GM18870 (cell line): ENCODE results near the gene OR2T35.

Source experiments
- ATAC-seq: cut with Tn5 transposase; IDR thresholded peaks from one replicate; pipeline ENCODE4 v1.9.1; 2021; ENCODE audit warnings: moderate library complexity; ENCODE audit not compliant: unreplicated experiment

OR2T35 gene

GRCh38 chr1:248627971-248628844 lies 16.9 kb downstream of the OR2T35 start:
- peak; percentile 86 for ATAC-seq

- no peak for ATAC-seq
Observed at GRCh38 chr1:248625971-248626370, 19.1 kb downstream of the OR2T35 start.

DNA sequence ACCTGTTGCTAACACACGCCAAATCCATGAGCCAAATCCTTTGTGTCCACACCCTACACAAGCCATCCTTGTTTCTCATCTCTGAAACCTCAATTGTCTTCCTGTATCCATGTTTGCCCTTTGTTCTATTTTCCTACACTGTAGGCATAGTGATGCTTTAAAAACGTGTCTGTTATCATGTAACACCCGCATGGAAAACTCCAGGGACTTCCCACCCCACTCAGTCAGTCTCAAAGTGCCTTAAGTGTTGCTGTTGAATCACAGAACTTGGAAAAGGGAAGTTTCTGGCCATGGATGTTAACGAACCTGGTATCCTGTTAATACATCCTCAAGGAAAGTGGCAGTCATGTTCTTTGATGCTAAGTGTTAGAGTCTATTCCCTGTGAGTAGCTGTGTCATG lies 19.9 kb downstream of the OR2T35 start:
- ATAC-seq: no peak

- peak; percentile 96 for ATAC-seq
Observed at GRCh38 chr1:248622570-248623001, 22.5 kb downstream of the OR2T35 start.

DNA sequence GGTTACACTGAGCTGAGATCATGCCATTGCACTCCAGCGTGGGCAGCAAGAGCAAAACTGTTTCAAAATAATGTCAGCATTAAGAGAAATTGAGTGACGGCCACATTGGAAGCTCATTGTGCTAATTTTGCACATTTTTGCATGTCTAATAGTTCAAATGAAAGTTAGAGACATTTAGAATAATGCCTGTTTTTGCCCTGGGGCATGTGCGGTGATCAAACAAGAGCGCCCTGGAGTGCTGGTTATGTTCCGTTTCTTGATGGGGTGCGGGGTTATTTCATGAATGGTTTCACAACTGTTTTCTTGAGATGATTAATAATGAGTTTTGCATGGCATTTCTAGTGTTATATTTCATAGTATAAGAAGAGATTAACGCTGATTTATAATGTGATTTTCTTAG lies 23.3 kb downstream of the OR2T35 start:
- no peak for ATAC-seq

DNA sequence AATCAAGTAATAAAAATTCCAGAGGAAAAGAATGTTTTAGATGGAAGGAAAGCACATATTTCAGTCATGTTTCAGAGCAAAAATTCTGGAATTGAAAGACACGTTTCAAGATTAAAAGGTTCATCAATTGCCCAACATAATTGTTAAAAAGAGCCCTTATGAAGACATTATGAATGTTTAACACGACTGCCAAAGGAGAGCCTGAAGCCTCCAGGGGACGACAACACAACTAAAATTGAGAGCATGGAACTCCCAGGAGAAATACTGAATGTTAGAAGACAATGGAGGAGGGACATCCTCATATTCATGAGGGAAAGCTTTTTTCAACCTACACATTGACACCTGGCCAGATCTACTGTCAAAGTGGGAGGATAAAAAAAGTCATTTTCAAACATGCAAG lies 26.2 kb downstream of the OR2T35 start:
- no peak for ATAC-seq

- no peak for ATAC-seq
Observed at GRCh38 chr1:248618119-248618518, 27.0 kb downstream of the OR2T35 start.

- ATAC-seq: peak; percentile 74
Observed at GRCh38 chr1:248613742-248614141, 31.3 kb downstream of the OR2T35 start.

DNA sequence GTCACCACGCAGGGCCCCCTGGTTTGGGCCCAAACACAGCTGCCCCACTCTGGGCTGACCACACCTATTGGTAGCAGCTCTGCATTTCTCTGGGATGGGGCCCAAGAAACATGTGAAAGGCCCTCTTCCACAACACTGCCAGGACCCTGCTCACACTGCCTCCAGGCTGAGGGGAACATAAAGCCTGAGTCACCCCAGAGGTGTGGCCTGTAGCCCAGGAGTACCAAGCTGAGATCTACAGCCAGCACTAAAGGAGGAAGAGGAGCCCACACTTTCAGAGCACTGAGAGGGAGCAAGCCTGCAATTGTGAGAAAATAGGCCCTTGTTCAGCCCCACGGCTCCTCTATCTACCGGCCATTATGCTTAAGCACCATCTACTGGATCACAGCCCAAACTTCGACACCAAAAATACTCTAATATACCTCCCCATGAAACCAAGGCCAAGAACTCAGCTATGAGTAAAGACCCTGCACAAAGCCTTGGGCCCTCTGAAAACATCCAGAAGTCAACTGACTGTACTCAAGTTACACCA lies 33.1 kb downstream of the OR2T35 start:
- no peak for ATAC-seq

DNA sequence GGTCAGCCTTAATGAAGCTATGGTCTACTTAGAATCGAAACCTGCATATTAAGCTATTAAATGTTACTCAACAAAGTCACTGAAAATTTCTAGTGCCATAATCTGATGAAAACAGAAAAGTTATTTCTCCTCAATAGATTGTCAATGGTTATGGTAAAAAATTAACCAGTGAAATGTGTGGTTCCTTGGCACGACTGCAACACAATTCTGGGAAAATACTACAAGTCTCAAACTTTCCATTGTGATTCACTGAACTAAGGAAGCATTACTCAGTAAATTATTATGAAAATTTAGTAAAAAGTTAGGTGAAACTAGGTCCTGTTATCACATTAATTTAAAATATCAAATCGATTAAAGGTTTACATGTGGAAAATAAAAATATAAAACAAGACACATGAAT lies 34.8 kb downstream of the OR2T35 start:
- ATAC-seq: no peak

DNA sequence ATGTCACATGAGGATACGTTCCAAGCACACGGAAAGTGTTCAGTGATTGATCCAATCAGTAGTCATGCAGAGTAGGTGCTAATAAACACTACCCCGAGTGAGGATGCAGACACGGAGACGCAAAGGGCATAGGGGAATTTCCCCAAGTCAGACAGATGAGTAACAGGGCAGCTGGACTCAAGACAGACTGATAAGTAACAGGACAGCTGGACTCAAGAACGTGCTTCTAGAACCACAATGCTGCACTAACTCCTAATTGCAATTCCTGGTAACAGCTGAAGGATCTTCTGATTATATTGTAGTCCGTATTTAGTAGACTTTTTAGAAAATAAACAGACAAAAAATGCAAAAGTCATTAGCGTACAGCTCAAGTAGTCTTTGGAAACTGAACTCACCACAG lies 45.7 kb downstream of the OR2T35 start:
- no peak for ATAC-seq

GRCh38 chr1:248597589-248597988 lies 47.5 kb downstream of the OR2T35 start, which contains the start of gene OR2T10:
Gene OR2T10 (minus strand): TSS chr1:248597700. CDS start chr1:248593768, 3,932 bp downstream.
- ATAC-seq: no peak

GRCh38 chr1:248596615-248597014 lies 48.5 kb downstream of the OR2T35 start:
- ATAC-seq: no peak

DNA sequence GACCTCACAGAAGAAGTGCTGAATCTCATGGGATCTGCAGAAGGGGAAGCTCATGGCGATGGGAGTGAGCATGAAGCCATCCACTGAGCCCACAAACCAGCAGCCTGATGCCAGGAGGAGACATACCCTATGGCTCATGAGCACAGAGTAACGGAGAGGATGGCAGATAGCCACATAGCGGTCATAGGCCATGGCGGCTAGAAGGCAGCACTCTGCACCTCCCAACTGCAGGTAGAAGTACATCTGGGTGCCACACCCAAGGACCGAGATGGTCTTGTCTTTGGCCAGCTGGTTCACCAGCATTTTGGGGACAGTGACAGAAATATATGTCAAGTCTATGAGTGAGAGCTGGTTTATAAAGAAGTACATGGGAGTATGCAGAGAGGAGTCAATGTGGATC lies 51.9 kb downstream of the OR2T35 start:
- no peak for ATAC-seq

- no peak for ATAC-seq
Observed at GRCh38 chr1:248592655-248593054, 52.4 kb downstream of the OR2T35 start.

- no peak for ATAC-seq
Observed at GRCh38 chr1:248590055-248590454, 55.0 kb downstream of the OR2T35 start.

- no peak for ATAC-seq
Observed at GRCh38 chr1:248589334-248589733, 55.7 kb downstream of the OR2T35 start.
